HG03060 (cell line): ENCODE data around the gene CHCHD3.

ENCODE experiments used
- ATAC-seq: cut with Tn5 transposase; IDR thresholded peaks from one replicate; pipeline ENCODE4 v1.9.1; 2021; ENCODE audit warnings: low read depth, moderate number of reproducible peaks; ENCODE audit not compliant: unreplicated experiment

The CHCHD3 gene

GRCh38 chr7:133015888-133016287, 66.0 kb downstream of the CHCHD3 start:
- ATAC-seq, result no peak

- ATAC-seq, result no peak
These were observed 70.1 kb downstream of the CHCHD3 start for GRCh38 chr7:133011746-133012145.

- no peak for ATAC-seq
These were observed 72.3 kb downstream of the CHCHD3 start for GRCh38 chr7:133009426-133010252.

GRCh38 chr7:133007961-133008360, 73.9 kb downstream of the CHCHD3 start:
- ATAC-seq, result no peak

- no peak for ATAC-seq
These were observed 78.6 kb downstream of the CHCHD3 start for GRCh38 chr7:133003052-133003910.

GRCh38 chr7:133001727-133002126, 80.2 kb downstream of the CHCHD3 start:
- no peak for ATAC-seq

- no peak for ATAC-seq
These were observed 82.0 kb downstream of the CHCHD3 start for GRCh38 chr7:132999845-133000244.

- ATAC-seq, result no peak
These were observed 83.1 kb downstream of the CHCHD3 start for GRCh38 chr7:132998763-132999162.

- no peak for ATAC-seq
These were observed 84.4 kb downstream of the CHCHD3 start for GRCh38 chr7:132997505-132997904.

- no peak for ATAC-seq
These were observed 85.2 kb downstream of the CHCHD3 start for GRCh38 chr7:132996581-132997242.

- no peak for ATAC-seq
These were observed 88.4 kb downstream of the CHCHD3 start for GRCh38 chr7:132993377-132994013.

- no peak for ATAC-seq
These were observed 90.0 kb downstream of the CHCHD3 start for GRCh38 chr7:132991615-132992587.

GRCh38 chr7:132988117-132988516, 93.8 kb downstream of the CHCHD3 start:
- no peak for ATAC-seq

GRCh38 chr7:132980402-132980801, 101.5 kb downstream of the CHCHD3 start:
- no peak for ATAC-seq

GRCh38 chr7:132979524-132979923, 102.4 kb downstream of the CHCHD3 start:
- ATAC-seq, result no peak

GRCh38 chr7:132977234-132977633, 104.7 kb downstream of the CHCHD3 start:
- no peak for ATAC-seq

- ATAC-seq, result no peak
These were observed 109.1 kb downstream of the CHCHD3 start for GRCh38 chr7:132972745-132973144.

GRCh38 chr7:132970257-132970656, 111.6 kb downstream of the CHCHD3 start:
- no peak for ATAC-seq

GRCh38 chr7:132969520-132969919, 112.4 kb downstream of the CHCHD3 start:
- ATAC-seq, result no peak
